Measurements from ENCODE around the gene ANO7.
A peak's percentile ranks its signal among the peaks of the same experiment; 100 is the strongest.

Gene ANO7

GRCh38 chr2:241254904-241255351 lies 66.5 kb downstream of the ANO7 start:
- DNase-seq = no peak

GRCh38 chr2:241255542-241256167 lies 67.2 kb downstream of the ANO7 start:
- DNase-seq = no peak

- no peak for DNase-seq
These were observed 67.7 kb downstream of the ANO7 start for GRCh38 chr2:241256168-241256545.

GRCh38 chr2:241257419-241258032 lies 69.0 kb downstream of the ANO7 start:
- no peak for DNase-seq

GRCh38 chr2:241258505-241259280 lies 70.2 kb downstream of the ANO7 start:
- no peak for DNase-seq

- no peak for DNase-seq
These were observed 72.4 kb downstream of the ANO7 start for GRCh38 chr2:241260911-241261310.

GRCh38 chr2:241261628-241262027 lies 73.2 kb downstream of the ANO7 start:
- no peak for DNase-seq

GRCh38 chr2:241263061-241263460 lies 74.6 kb downstream of the ANO7 start:
- DNase-seq = no peak

GRCh38 chr2:241265506-241265905 lies 77.0 kb downstream of the ANO7 start:
- no peak for DNase-seq

- no peak for DNase-seq
These were observed 79.0 kb downstream of the ANO7 start for GRCh38 chr2:241267249-241268067.

- DNase-seq = no peak
These were observed 79.8 kb downstream of the ANO7 start for GRCh38 chr2:241268306-241268705.

- no peak for DNase-seq
These were observed 80.4 kb downstream of the ANO7 start for GRCh38 chr2:241268716-241269445.

- DNase-seq = no peak
These were observed 81.4 kb downstream of the ANO7 start for GRCh38 chr2:241269707-241270520.

GRCh38 chr2:241270531-241270930 lies 82.1 kb downstream of the ANO7 start:
- DNase-seq = no peak

GRCh38 chr2:241271706-241272302 lies 83.3 kb downstream of the ANO7 start:
- no peak for DNase-seq

GRCh38 chr2:241272303-241273209 lies 84.1 kb downstream of the ANO7 start:
- DNase-seq = peak; percentile 22

GRCh38 chr2:241273210-241274020 lies 84.9 kb downstream of the ANO7 start:
- DNase-seq = no peak

- DNase-seq = no peak
These were observed 85.7 kb downstream of the ANO7 start for GRCh38 chr2:241274127-241274526.

All from NCI-H2227 treated with DMSO at 0.1 percent for 48 hours (cell line).